IMR-90 (cell line): ENCODE measurements around the gene NEUROD2. TPM values are rescaled to one million over a fixed set of nuclear protein-coding genes. Genes with fewer than 3 reads are reported as not detected.

Experiments used
- ATAC-seq: fragments of 200-7000 bp; cut with Tn5 transposase; 2 replicates; pipeline ENCODE4 v1.9.1; 2020; ENCODE audit warnings: low read depth, mild to moderate bottlenecking, moderate library complexity
- BruUV-seq: library from RNA; stranded (reverse); fragments of 400-500 nt; replicated peaks from 2 replicates; lab custom pipeline; 2021; lab: Mats Ljungman, UMichigan
- CTCF ChIA-PET: fragments of 300-600 bp; formaldehyde crosslinking; extraction: SDS; loops from one replicate; lab custom pipeline; 2021; ENCODE audit warnings: antibody characterized with exemption; lab: Yijun Ruan, JAX
- POLR2A ChIA-PET: fragments of 300-600 bp; sonication (Branson Sonifier 250); formaldehyde crosslinking; loops from one replicate; lab custom pipeline; 2022; ENCODE audit warnings: antibody characterized with exemption; ENCODE audit not compliant: unreplicated experiment; lab: Charles Lee
- DNase-seq: peaks from one replicate; pipeline ENCODE4 v3.0.0; 2013
- H2AFZ ChIP-seq: replicated peaks from 2 replicates; pipeline ENCODE3; 2013; ENCODE audit warnings: low read length, mild to moderate bottlenecking; ENCODE audit not compliant: poor library complexity
- H2AK5ac ChIP-seq: 2 replicates; pipeline ENCODE4 v1.6.1; 2013; ENCODE audit warnings: low read depth, low read length, inconsistent platforms
- H2AK9ac ChIP-seq: replicated peaks from 2 replicates; pipeline ENCODE3; 2013; ENCODE audit warnings: mild to moderate bottlenecking, low read depth, low read length, moderate library complexity; ENCODE audit not compliant: poor library complexity
- H2BK120ac ChIP-seq: 2 replicates; pipeline ENCODE4 v1.6.1; 2013; ENCODE audit warnings: low read depth, low read length, inconsistent platforms
- H2BK15ac ChIP-seq: 3 replicates; pipeline ENCODE4 v1.6.1; 2013; ENCODE audit warnings: low read depth, low read length, inconsistent platforms
- H2BK20ac ChIP-seq: 2 replicates; pipeline ENCODE4 v1.6.1; 2013; ENCODE audit warnings: low read depth, mild to moderate bottlenecking, inconsistent platforms, low read length, moderate library complexity
- H2BK5ac ChIP-seq: 2 replicates; pipeline ENCODE4 v1.6.1; 2013; ENCODE audit warnings: mild to moderate bottlenecking, low read depth, low read length, inconsistent platforms; ENCODE audit not compliant: poor library complexity, severe bottlenecking
- H3K14ac ChIP-seq: replicated peaks from 2 replicates; pipeline ENCODE4 v1.6.1; 2013; ENCODE audit warnings: low read depth, low read length, inconsistent platforms
- H3K18ac ChIP-seq: 2 replicates; pipeline ENCODE4 v1.6.1; 2013; ENCODE audit warnings: low read depth, low read length, control low read depth
- H3K23ac ChIP-seq: 2 replicates; pipeline ENCODE4 v1.6.1; 2013; ENCODE audit warnings: low read depth, low read length, inconsistent platforms
- H3K27ac ChIP-seq: 2 replicates; pipeline ENCODE4 v1.5.1; 2013; ENCODE audit warnings: mild to moderate bottlenecking, control low read depth, low read length; ENCODE audit not compliant: insufficient read depth
- H3K27me3 ChIP-seq: 2 replicates; pipeline ENCODE4 v1.6.1; 2013; ENCODE audit warnings: low read length; ENCODE audit not compliant: control insufficient read depth, insufficient read depth
- H3K36me3 ChIP-seq: 2 replicates; pipeline ENCODE4 v1.6.1; 2013; ENCODE audit warnings: low read length, mixed read lengths; ENCODE audit not compliant: control insufficient read depth, insufficient read depth
- H3K4ac ChIP-seq: 2 replicates; pipeline ENCODE4 v1.6.1; 2013; ENCODE audit warnings: low read depth, low read length, inconsistent platforms
- H3K4me1 ChIP-seq: 2 replicates; pipeline ENCODE4 v1.6.1; 2013; ENCODE audit warnings: low read length, mixed read lengths; ENCODE audit not compliant: control insufficient read depth, insufficient read depth
- H3K4me2 ChIP-seq: 2 replicates; pipeline ENCODE4 v1.6.1; 2013; ENCODE audit warnings: low read depth, mild to moderate bottlenecking, control low read depth, low read length, moderate library complexity
- H3K4me3 ChIP-seq: 2 replicates; pipeline ENCODE4 v1.5.1; 2013; ENCODE audit warnings: low read depth, mild to moderate bottlenecking, control low read depth, low read length, moderate library complexity; ENCODE audit not compliant: insufficient read depth
- H3K56ac ChIP-seq: 2 replicates; pipeline ENCODE4 v1.6.1; 2013; ENCODE audit warnings: low read length, inconsistent platforms; ENCODE audit not compliant: insufficient read depth; ENCODE audit errors: extremely low read depth
- H3K79me1 ChIP-seq, 2 experiments: 2 replicates each; pipeline ENCODE4 v1.6.1; 2013; ENCODE audit warnings: low read length in 2 of 2, inconsistent platforms in 1 of 2, low read depth in 1 of 2
- H3K9ac ChIP-seq: 2 replicates; pipeline ENCODE4 v1.6.1; 2013; ENCODE audit warnings: low read depth, low read length, control low read depth
- H3K9me1 ChIP-seq: 2 replicates; pipeline ENCODE4 v1.6.1; 2013; ENCODE audit warnings: low read length, inconsistent platforms; ENCODE audit not compliant: insufficient read depth
- H3K9me3 ChIP-seq: 2 replicates; pipeline ENCODE4 v1.6.1; 2013; ENCODE audit warnings: low read length; ENCODE audit not compliant: control insufficient read depth, insufficient read depth
- H4K20me1 ChIP-seq: 2 replicates; pipeline ENCODE4 v1.6.1; 2013; ENCODE audit warnings: low read length, inconsistent platforms; ENCODE audit not compliant: insufficient read depth
- H4K5ac ChIP-seq: 2 replicates; pipeline ENCODE4 v1.6.1; 2013; ENCODE audit warnings: mild to moderate bottlenecking, low read depth, low read length, control low read depth
- H4K8ac ChIP-seq, 2 experiments: 2 replicates each; pipeline ENCODE4 v1.6.1; 2013; ENCODE audit warnings: low read depth in 2 of 2, low read length in 2 of 2, control low read depth in 1 of 2, inconsistent platforms in 1 of 2
- H4K91ac ChIP-seq: 2 replicates; pipeline ENCODE4 v1.6.1; 2013; ENCODE audit warnings: low read depth, low read length, inconsistent platforms; ENCODE audit not compliant: insufficient read depth
- BHLHE40 ChIP-seq: fragments of 150-350 bp; IDR thresholded peaks from 2 replicates; pipeline ENCODE4 v1.6.1; 2016; ENCODE audit warnings: mild to moderate bottlenecking, low read depth, low read length
- CEBPB ChIP-seq: IDR thresholded peaks from 2 replicates; pipeline ENCODE4 v1.6.1; 2012; ENCODE audit warnings: low read depth, low read length, improper control_type of control experiment
- CHD1 ChIP-seq: IDR thresholded peaks from 2 replicates; pipeline ENCODE4 v1.6.1; 2012; ENCODE audit warnings: low read depth, low read length, improper control_type of control experiment
- FOS ChIP-seq: fragments of 150-350 bp; IDR thresholded peaks from 2 replicates; pipeline ENCODE4 v1.6.1; 2016; ENCODE audit warnings: low read depth, low read length
- MAFK ChIP-seq: IDR thresholded peaks from 2 replicates; pipeline ENCODE4 v1.6.1; 2012; ENCODE audit warnings: low read depth, low read length, improper control_type of control experiment
- MAZ ChIP-seq: IDR thresholded peaks from 2 replicates; pipeline ENCODE4 v1.6.1; 2012; ENCODE audit warnings: low read depth, mild to moderate bottlenecking, low read length, improper control_type of control experiment, moderate library complexity, borderline replicate concordance
- MXI1 ChIP-seq: IDR thresholded peaks from 2 replicates; pipeline ENCODE4 v1.6.1; 2012; ENCODE audit warnings: low read depth, mild to moderate bottlenecking, low read length, moderate library complexity, borderline replicate concordance
- NFE2L2 ChIP-seq: fragments of 150-350 bp; IDR thresholded peaks from 2 replicates; pipeline ENCODE4 v1.6.1; 2016; ENCODE audit warnings: low read depth, mild to moderate bottlenecking, low read length
- POLR2A ChIP-seq: IDR thresholded peaks from 2 replicates; pipeline ENCODE4 v1.6.1; 2012; ENCODE audit warnings: mild to moderate bottlenecking, low read depth, low read length
- RAD21 ChIP-seq: IDR thresholded peaks from 2 replicates; pipeline ENCODE4 v1.6.1; 2012; ENCODE audit warnings: low read length, improper control_type of control experiment
- RCOR1 ChIP-seq: IDR thresholded peaks from 2 replicates; pipeline ENCODE4 v1.6.1; 2012; ENCODE audit warnings: mild to moderate bottlenecking, low read length, improper control_type of control experiment; ENCODE audit not compliant: insufficient replicate concordance
- RFX5 ChIP-seq: IDR thresholded peaks from 2 replicates; pipeline ENCODE4 v1.8.0; 2012; ENCODE audit warnings: low read depth, mild to moderate bottlenecking, low read length, moderate library complexity
- SMC3 ChIP-seq: fragments of 150-350 bp; IDR thresholded peaks from 2 replicates; pipeline ENCODE4 v1.6.1; 2016; ENCODE audit warnings: low read depth, mild to moderate bottlenecking, antibody characterized with exemption, low read length, moderate library complexity
- WGBS, 2 experiments: methylation state at CpG; one replicate each; pipeline versions ENCODE4 v1.1.5 to v1.1.7; 2013; ENCODE audit warnings: missing lambda C conversion rate in 2 of 2; ENCODE audit not compliant: insufficient read length in 1 of 2; ENCODE audit errors: extremely low coverage in 2 of 2; 5-methylcytosine and 5-hydroxymethylcytosine counted together
- dilution Hi-C: fragments of 300-500 bp; cut with HindIII; formaldehyde crosslinking; loops from one replicate; pipeline ENCODE4 v1.14.3; 2018; ENCODE audit warnings: low sequenced_read_pairs; ENCODE audit not compliant: unreplicated experiment
- in situ Hi-C: fragments of 300-500 bp; cut with MboI; formaldehyde crosslinking; loops from 3 replicates; pipeline ENCODE4 v1.14.3; 2019; ENCODE audit warnings: low sequenced_read_pairs, inconsistent platforms, mixed read lengths
- intact Hi-C: fragments of 100-400 bp; cut with micrococcal nuclease; formaldehyde crosslinking; loops from 2 replicates; pipeline ENCODE4 v1.10.0; 2022
- polyA plus RNA-seq, 3 experiments: library from polyadenylated mRNA; depleted of rRNA; stranded (reverse); fragments of >200 nt; gene quantifications; 2 replicates each; pipeline ENCODE4 v1.2.3, GENCODE V29; 2012; ENCODE audit warnings: low replicate concordance in 1 of 3
- total RNA-seq: library from RNA; depleted of rRNA; stranded (reverse); fragments of >200 nt; gene quantifications from 2 replicates; pipeline ENCODE4 v1.2.3, GENCODE V29; 2012
- TF ChIP-seq, protein P1 (sequence below): fragments of 150-350 bp; IDR thresholded peaks from 2 replicates; pipeline ENCODE4 v1.6.1; 2017; ENCODE audit warnings: mild to moderate bottlenecking, antibody characterized with exemption, low read length, low read depth
- TF ChIP-seq, protein P2 (sequence below): fragments of 150-350 bp; IDR thresholded peaks from 2 replicates; pipeline ENCODE4 v1.6.1; 2016; ENCODE audit warnings: low read depth, mild to moderate bottlenecking, low read length, moderate library complexity, borderline replicate concordance
- TF ChIP-seq, protein P3 (sequence below): conservative IDR thresholded peaks from 2 replicates; pipeline ENCODE4 v1.5.1; 2012; ENCODE audit warnings: mild to moderate bottlenecking, low read depth, low read length, improper control_type of control experiment

Gene NEUROD2
- total and polyA plus RNA-seq, 2 of the 4 experiments (the other 2 are of a cell fraction) = not detected

DNA sequence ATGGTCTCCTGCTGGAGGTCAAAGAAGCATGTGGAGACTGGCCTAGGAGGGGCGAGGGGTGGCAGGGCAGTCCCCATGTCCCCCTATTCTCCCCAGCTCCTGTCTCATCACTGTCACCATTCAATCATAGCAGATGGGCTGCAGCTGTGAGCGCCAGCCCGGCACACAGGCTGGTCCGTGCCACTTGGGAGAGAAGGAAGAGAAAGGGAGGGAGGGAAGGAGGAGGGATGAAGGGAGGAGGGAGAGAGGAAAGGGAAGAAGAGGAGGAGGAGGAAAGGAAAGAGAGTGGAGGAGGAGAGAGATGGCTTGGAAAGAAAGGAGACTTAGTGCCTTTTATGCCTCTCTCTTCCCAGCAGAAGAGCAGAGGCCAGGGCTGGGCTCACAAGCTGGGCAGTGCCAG is 12.4 kb downstream of the NEUROD2 start:
- no peak for TF ChIP-seq NFE2L2
- TF ChIP-seq SMC3 = no peak
- TF ChIP-seq BHLHE40 = no peak
- TF ChIP-seq FOS = no peak
- no peak for TF ChIP-seq MAZ
- no peak for TF ChIP-seq POLR2A
- no peak for TF ChIP-seq RCOR1
- TF ChIP-seq, protein P1, sequence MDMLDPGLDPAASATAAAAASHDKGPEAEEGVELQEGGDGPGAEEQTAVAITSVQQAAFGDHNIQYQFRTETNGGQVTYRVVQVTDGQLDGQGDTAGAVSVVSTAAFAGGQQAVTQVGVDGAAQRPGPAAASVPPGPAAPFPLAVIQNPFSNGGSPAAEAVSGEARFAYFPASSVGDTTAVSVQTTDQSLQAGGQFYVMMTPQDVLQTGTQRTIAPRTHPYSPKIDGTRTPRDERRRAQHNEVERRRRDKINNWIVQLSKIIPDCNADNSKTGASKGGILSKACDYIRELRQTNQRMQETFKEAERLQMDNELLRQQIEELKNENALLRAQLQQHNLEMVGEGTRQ = no peak
- TF ChIP-seq RFX5 = no peak
- TF ChIP-seq, protein P2, sequence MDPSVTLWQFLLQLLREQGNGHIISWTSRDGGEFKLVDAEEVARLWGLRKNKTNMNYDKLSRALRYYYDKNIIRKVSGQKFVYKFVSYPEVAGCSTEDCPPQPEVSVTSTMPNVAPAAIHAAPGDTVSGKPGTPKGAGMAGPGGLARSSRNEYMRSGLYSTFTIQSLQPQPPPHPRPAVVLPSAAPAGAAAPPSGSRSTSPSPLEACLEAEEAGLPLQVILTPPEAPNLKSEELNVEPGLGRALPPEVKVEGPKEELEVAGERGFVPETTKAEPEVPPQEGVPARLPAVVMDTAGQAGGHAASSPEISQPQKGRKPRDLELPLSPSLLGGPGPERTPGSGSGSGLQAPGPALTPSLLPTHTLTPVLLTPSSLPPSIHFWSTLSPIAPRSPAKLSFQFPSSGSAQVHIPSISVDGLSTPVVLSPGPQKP = no peak
- TF ChIP-seq RAD21 = no peak
- no peak for TF ChIP-seq MAFK
- TF ChIP-seq MXI1 = no peak
- no peak for TF ChIP-seq CEBPB
- TF ChIP-seq, protein P3, sequence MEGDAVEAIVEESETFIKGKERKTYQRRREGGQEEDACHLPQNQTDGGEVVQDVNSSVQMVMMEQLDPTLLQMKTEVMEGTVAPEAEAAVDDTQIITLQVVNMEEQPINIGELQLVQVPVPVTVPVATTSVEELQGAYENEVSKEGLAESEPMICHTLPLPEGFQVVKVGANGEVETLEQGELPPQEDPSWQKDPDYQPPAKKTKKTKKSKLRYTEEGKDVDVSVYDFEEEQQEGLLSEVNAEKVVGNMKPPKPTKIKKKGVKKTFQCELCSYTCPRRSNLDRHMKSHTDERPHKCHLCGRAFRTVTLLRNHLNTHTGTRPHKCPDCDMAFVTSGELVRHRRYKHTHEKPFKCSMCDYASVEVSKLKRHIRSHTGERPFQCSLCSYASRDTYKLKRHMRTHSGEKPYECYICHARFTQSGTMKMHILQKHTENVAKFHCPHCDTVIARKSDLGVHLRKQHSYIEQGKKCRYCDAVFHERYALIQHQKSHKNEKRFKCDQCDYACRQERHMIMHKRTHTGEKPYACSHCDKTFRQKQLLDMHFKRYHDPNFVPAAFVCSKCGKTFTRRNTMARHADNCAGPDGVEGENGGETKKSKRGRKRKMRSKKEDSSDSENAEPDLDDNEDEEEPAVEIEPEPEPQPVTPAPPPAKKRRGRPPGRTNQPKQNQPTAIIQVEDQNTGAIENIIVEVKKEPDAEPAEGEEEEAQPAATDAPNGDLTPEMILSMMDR = no peak
- no peak for TF ChIP-seq CHD1
- POLR2A ChIA-PET = interaction anchor here (0.6 to 0.7 kb wide), 2 partner anchors 45 to 513 kb away, joined by 4 to 7 read pairs; no protein-coding TSS in a partner anchor
- H3K36me3 ChIP-seq = no peaks in the 10 kb centered on the region
- CTCF ChIA-PET = no interaction called here
- DNase-seq (no peak), ATAC-seq (no peak)
- H3K4ac ChIP-seq = no peak overlapping the region
- H3K14ac ChIP-seq = no peak overlapping the region
- no peak overlapping the region for H3K9ac ChIP-seq
- no peak overlapping the region for H4K5ac ChIP-seq
- H4K91ac ChIP-seq = no peak overlapping the region
- H3K79me1 ChIP-seq = no peaks in the 10 kb centered on the region
- H2BK15ac ChIP-seq = no peak overlapping the region
- H3K4me1 ChIP-seq = no peaks in the 10 kb centered on the region
- H4K20me1 ChIP-seq = peaks cover 12% of the 10 kb centered on the region; the same call in 1 of the 2 replicates
- H3K56ac ChIP-seq = no peak overlapping the region
- H3K18ac ChIP-seq = no peak overlapping the region
- peaks cover 4% of the 10 kb centered on the region; the same call in 1 of the 2 replicates for H3K9me3 ChIP-seq
- no peak overlapping the region for H3K4me2 ChIP-seq
- no TSS peak for BruUV-seq
- H3K27me3 ChIP-seq = peaks cover 64% of the 10 kb centered on the region
- H2BK20ac ChIP-seq = no peak overlapping the region
- dilution Hi-C loops (no loop called here), intact Hi-C loops (no loop called here), in situ Hi-C loops (no loop called here)
- H2BK5ac ChIP-seq = no peak overlapping the region
- no peak overlapping the region for H2AK9ac ChIP-seq
- no peak overlapping the region for H2BK120ac ChIP-seq
- no peak overlapping the region for H2AFZ ChIP-seq
- no peaks in the 10 kb centered on the region for H3K9me1 ChIP-seq
- no peak overlapping the region for H2AK5ac ChIP-seq
- H3K4me3 ChIP-seq = no peak overlapping the region
- H3K23ac ChIP-seq = no peak overlapping the region
- no peak overlapping the region for H3K27ac ChIP-seq
- H4K8ac ChIP-seq = no peak overlapping the region
- no CpG with 5 or more reads among the region's 4 CpGs for WGBS, 2 experiments
